DOHH2 (cell line): ENCODE data around the gene RNF2.

Experiments used
- H3F3A ChIP-seq: fragments of 200-600 bp; sonication (generic), shearing (Covaris generic); 2 replicates; pipeline ENCODE4 v1.6.0; 2016; ENCODE audit warnings: antibody characterized with exemption, mild to moderate bottlenecking; ENCODE audit not compliant: control insufficient read depth, insufficient read depth
- H3K27ac ChIP-seq: fragments of 200-600 bp; sonication (generic); 2 replicates; pipeline ENCODE4 v1.5.1; 2014; ENCODE audit warnings: low read depth, mild to moderate bottlenecking, low read length, moderate library complexity
- H3K27me3 ChIP-seq: fragments of 200-600 bp; sonication (generic); 2 replicates; pipeline ENCODE4 v1.6.1; 2014; ENCODE audit warnings: mild to moderate bottlenecking, low read length, mixed read lengths; ENCODE audit not compliant: control insufficient read depth
- H3K36me3 ChIP-seq: fragments of 200-600 bp; sonication (generic); 2 replicates; pipeline ENCODE4 v1.6.1; 2014; ENCODE audit warnings: mild to moderate bottlenecking, low read length, moderate library complexity, mixed read lengths; ENCODE audit not compliant: control insufficient read depth
- H3K4me1 ChIP-seq: fragments of 200-600 bp; sonication (generic); 2 replicates; pipeline ENCODE4 v1.6.1; 2014; ENCODE audit warnings: mild to moderate bottlenecking, low read length, mixed read lengths; ENCODE audit not compliant: control insufficient read depth
- H3K4me2 ChIP-seq: fragments of 200-600 bp; sonication (generic); 2 replicates; pipeline ENCODE4 v1.6.0; 2014; ENCODE audit warnings: mild to moderate bottlenecking, low read length, moderate library complexity
- H3K4me3 ChIP-seq: fragments of 200-600 bp; sonication (generic); 2 replicates; pipeline ENCODE4 v1.5.1; 2014; ENCODE audit warnings: mild to moderate bottlenecking, low read length, mixed read lengths
- H3K79me2 ChIP-seq: fragments of 200-600 bp; sonication (generic); 2 replicates; pipeline ENCODE4 v1.6.1; 2014; ENCODE audit warnings: mild to moderate bottlenecking, low read length, mixed read lengths; ENCODE audit not compliant: control insufficient read depth
- H3K9me2 ChIP-seq: fragments of 200-600 bp; sonication (generic); replicated peaks from 2 replicates; pipeline ENCODE4 v1.6.1; 2014; ENCODE audit warnings: mild to moderate bottlenecking, low read length, mixed read lengths; ENCODE audit not compliant: control insufficient read depth
- H3K9me3 ChIP-seq: fragments of 200-600 bp; sonication (generic); 2 replicates; pipeline ENCODE4 v1.6.1; 2014; ENCODE audit warnings: antibody characterized with exemption, low read length, mixed read lengths; ENCODE audit not compliant: control insufficient read depth, insufficient read depth
- H4K20me1 ChIP-seq: fragments of 200-600 bp; sonication (generic); 2 replicates; pipeline ENCODE4 v1.6.0; 2014; ENCODE audit warnings: low read depth, mild to moderate bottlenecking, antibody characterized with exemption, low read length, moderate library complexity; ENCODE audit not compliant: control insufficient read depth, insufficient read depth
- CTCF ChIP-seq: fragments of 200-600 bp; sonication (generic); IDR thresholded peaks from one replicate; pipeline ENCODE4 v1.5.1; 2014; ENCODE audit warnings: antibody characterized with exemption, mild to moderate bottlenecking, low read depth, low read length; ENCODE audit not compliant: poor library complexity, severe bottlenecking
- EZH2phosphoT487 ChIP-seq: fragments of 200-600 bp; sonication (generic); IDR thresholded peaks from 2 replicates; pipeline ENCODE4 v1.6.1; 2017; ENCODE audit warnings: borderline replicate concordance, mild to moderate bottlenecking, antibody characterized with exemption, low read length, moderate library complexity, mixed read lengths

Gene RNF2

GRCh38 chr1:185074307-185074706, 28.9 kb downstream of the RNF2 start:
- H3F3A ChIP-seq: no peaks in the 10 kb centered on the region
- no peak overlapping the region for H3K4me2 ChIP-seq
- no peaks in the 10 kb centered on the region for H3K9me3 ChIP-seq
- H3K4me1 ChIP-seq: no peaks in the 10 kb centered on the region
- no peaks in the 10 kb centered on the region for H3K27me3 ChIP-seq
- no peak overlapping the region for H3K27ac ChIP-seq
- H3K36me3 ChIP-seq: no peaks in the 10 kb centered on the region
- H3K79me2 ChIP-seq: peaks cover 90% of the 10 kb centered on the region
- no peaks in the 10 kb centered on the region for H4K20me1 ChIP-seq
- no peak overlapping the region for H3K4me3 ChIP-seq
- TF ChIP-seq CTCF: no peak
- H3K9me2 ChIP-seq: no peaks in the 10 kb centered on the region

GRCh38 chr1:185075476-185075875, 30.1 kb downstream of the RNF2 start:
- no peak overlapping the region for H3K4me2 ChIP-seq
- no peaks in the 10 kb centered on the region for H3F3A ChIP-seq
- no peaks in the 10 kb centered on the region for H3K36me3 ChIP-seq
- H3K27me3 ChIP-seq: no peaks in the 10 kb centered on the region
- no peaks in the 10 kb centered on the region for H4K20me1 ChIP-seq
- peaks cover 92% of the 10 kb centered on the region for H3K79me2 ChIP-seq
- no peaks in the 10 kb centered on the region for H3K9me2 ChIP-seq
- no peaks in the 10 kb centered on the region for H3K9me3 ChIP-seq
- H3K4me3 ChIP-seq: no peak overlapping the region
- no peak for TF ChIP-seq EZH2phosphoT487
- TF ChIP-seq CTCF: no peak
- no peaks in the 10 kb centered on the region for H3K4me1 ChIP-seq
- H3K27ac ChIP-seq: no peak overlapping the region

GRCh38 chr1:185077374-185077773, 32.0 kb downstream of the RNF2 start:
- Histone ChIP-seq H3K4me2 (no peak overlapping the region), H3K79me2 (peaks cover 91% of the 10 kb centered on the region), H3K27ac (no peak overlapping the region), H3F3A (no peaks in the 10 kb centered on the region), H3K4me3 (no peak overlapping the region), H3K9me3 (no peaks in the 10 kb centered on the region), H3K27me3 (no peaks in the 10 kb centered on the region), H3K36me3 (no peaks in the 10 kb centered on the region), H3K9me2 (no peaks in the 10 kb centered on the region), H4K20me1 (no peaks in the 10 kb centered on the region), H3K4me1 (no peaks in the 10 kb centered on the region)
- TF ChIP-seq CTCF (no peak), EZH2phosphoT487 (no peak)

- H3K9me3 ChIP-seq: no peaks in the 10 kb centered on the region
- peaks cover 87% of the 10 kb centered on the region for H3K79me2 ChIP-seq
- TF ChIP-seq CTCF: no peak
- no peak for TF ChIP-seq EZH2phosphoT487
- H3K4me1 ChIP-seq: no peaks in the 10 kb centered on the region
- H4K20me1 ChIP-seq: no peaks in the 10 kb centered on the region
- H3K9me2 ChIP-seq: no peaks in the 10 kb centered on the region
- H3K27me3 ChIP-seq: no peaks in the 10 kb centered on the region
- H3K4me2 ChIP-seq: no peak overlapping the region
- H3K27ac ChIP-seq: no peak overlapping the region
- H3K4me3 ChIP-seq: no peak overlapping the region
- H3F3A ChIP-seq: no peaks in the 10 kb centered on the region
- H3K36me3 ChIP-seq: no peaks in the 10 kb centered on the region
These were observed 35.1 kb downstream of the RNF2 start for GRCh38 chr1:185080422-185080821.
